K562 (cell line): Measurements from ENCODE around the gene PARS2. TPM values are rescaled to one million over a fixed set of nuclear protein-coding genes. Genes with fewer than 3 reads are reported as not detected.
A peak's percentile ranks its signal among the peaks of the same experiment; 100 is the strongest.

Source experiments
- ATAC-seq: fragments of 200-7000 bp; cut with Tn5 transposase; 3 replicates; pipeline ENCODE4 v1.9.1; 2020; ENCODE audit warnings: moderate library complexity
- BruUV-seq: library from RNA; stranded (reverse); fragments of 400-500 nt; replicated peaks from 2 replicates; lab custom pipeline; 2021; lab: Mats Ljungman, UMichigan
- CTCF ChIA-PET: fragments of 300-600 bp; formaldehyde crosslinking; extraction: SDS; loops from one replicate; lab custom pipeline; 2021; ENCODE audit warnings: low intra/inter-chr PET ratio; lab: Yijun Ruan, JAX
- POLR2A ChIA-PET: fragments of 300-600, 350-650 bp; sonication (Branson Sonifier 250); formaldehyde crosslinking; extraction: SDS; loops from one replicate; lab custom pipeline; 2021; ENCODE audit warnings: antibody characterized with exemption, inconsistent platforms; lab: Yijun Ruan, JAX
- DNase-seq, 4 experiments: peaks; one replicate each; pipeline versions ENCODE4 v3.0.0 to v3.0.0-alpha.2; 2011 to 2018; ENCODE audit warnings: low spot score in 3 of 4, mixed read lengths in 3 of 4; ENCODE audit errors: extremely low read depth in 1 of 4
- FAIRE-seq: peaks from 2 replicates; lab custom pipeline; 2011; peaks lifted over from hg19 to GRCh38; lab: Jason Lieb, UNC
- H2AFZ ChIP-seq: 2 replicates; pipeline ENCODE4 v1.6.0; 2011; ENCODE audit warnings: low read depth, low read length, control low read depth, inconsistent platforms
- H3K27ac ChIP-seq: fragments of 200-600 bp; 3 replicates; pipeline ENCODE4 v1.8.0; 2011; ENCODE audit warnings: low read depth, mild to moderate bottlenecking, control low read depth, inconsistent platforms, low read length, moderate library complexity, mixed read lengths; ENCODE audit errors: extremely low read depth
- H3K27me3 ChIP-seq, 2 experiments: fragments of 300-600 bp in 1 of 2; 2 replicates in 1 of 2; 3 replicates in 1 of 2; pipeline versions ENCODE4 v1.6.0 to v1.8.0; 2011; ENCODE audit warnings: inconsistent platforms in 2 of 2, low read length in 2 of 2, mild to moderate bottlenecking in 1 of 2, mixed read lengths in 1 of 2, moderate library complexity in 1 of 2; ENCODE audit not compliant: control insufficient read depth in 2 of 2, insufficient read depth in 2 of 2
- H3K36me3 ChIP-seq: fragments of 300-600 bp; 3 replicates; pipeline ENCODE4 v1.8.0; 2011; ENCODE audit warnings: mild to moderate bottlenecking, low read length, inconsistent platforms; ENCODE audit not compliant: control insufficient read depth, insufficient read depth
- H3K4me1 ChIP-seq, 2 experiments: fragments of 200-600 bp in 1 of 2; replicated peaks in 1 of 2; 2 replicates in 1 of 2; 3 replicates in 1 of 2; pipeline versions ENCODE4 v1.5.1 to v1.8.0; 2011; ENCODE audit warnings: inconsistent platforms in 2 of 2, low read length in 2 of 2, mild to moderate bottlenecking in 1 of 2, mixed read lengths in 1 of 2, moderate library complexity in 1 of 2; ENCODE audit not compliant: control insufficient read depth in 2 of 2, insufficient read depth in 2 of 2
- H3K4me2 ChIP-seq: 2 replicates; pipeline ENCODE4 v1.6.1; 2011; ENCODE audit warnings: low read length, control low read depth, inconsistent platforms, mixed read lengths; ENCODE audit not compliant: insufficient read depth
- H3K4me3 ChIP-seq: fragments of 200-600 bp; sonication (generic), shearing (Covaris generic); 2 replicates; pipeline ENCODE4 v1.5.1; 2016; ENCODE audit warnings: control low read depth, inconsistent platforms
- H3K79me2 ChIP-seq: fragments of 200-600 bp; 3 replicates; pipeline ENCODE4 v1.8.0; 2011; ENCODE audit warnings: low read length, inconsistent platforms; ENCODE audit not compliant: control insufficient read depth, insufficient read depth
- H3K9ac ChIP-seq, 2 experiments: 2 replicates each; pipeline versions ENCODE4 v1.6.0 to v1.6.1; 2011; ENCODE audit warnings: low read depth in 2 of 2, low read length in 2 of 2, control low read depth in 1 of 2, inconsistent platforms in 1 of 2, mild to moderate bottlenecking in 1 of 2, mixed read lengths in 1 of 2; ENCODE audit not compliant: insufficient read depth in 1 of 2
- H3K9me1 ChIP-seq: one replicate; pipeline ENCODE4 v1.6.0; 2011; ENCODE audit warnings: inconsistent platforms, mild to moderate bottlenecking, low read length, moderate library complexity; ENCODE audit not compliant: control insufficient read depth, insufficient read depth
- H3K9me3 ChIP-seq: replicated peaks from 2 replicates; pipeline ENCODE4 v1.5.1; 2011; ENCODE audit warnings: low read depth, low read length, inconsistent platforms; ENCODE audit not compliant: control insufficient read depth, insufficient read depth
- H4K20me1 ChIP-seq: replicated peaks from 2 replicates; pipeline ENCODE4 v1.6.1; 2011; ENCODE audit warnings: low read length, inconsistent platforms, mixed read lengths; ENCODE audit not compliant: control insufficient read depth, insufficient read depth
- ATF1 ChIP-seq, 2 experiments: fragments of 450-650 bp in 1 of 2; IDR thresholded peaks; 2 replicates each; pipeline ENCODE4 v1.6.1; 2016; ENCODE audit warnings: missing compliant biosample characterization in 1 of 2, missing genetic modification characterization in 1 of 2
- ATF3 ChIP-seq, 2 experiments: fragments of 450-650 bp in 1 of 2; sonication (generic) in 1 of 2; formaldehyde crosslinking in 1 of 2; IDR thresholded peaks in 1 of 2; conservative IDR thresholded peaks in 1 of 2; 2 replicates each; pipeline versions ENCODE4 v1.6.1 to v1.8.1; 2016 to 2023; ENCODE audit warnings: mild to moderate bottlenecking in 2 of 2, moderate library complexity in 2 of 2, inconsistent platforms in 1 of 2, missing genetic modification reagents in 1 of 2
- BRD9 ChIP-seq: fragments of 450-650 bp; IDR thresholded peaks from 2 replicates; pipeline ENCODE4 v1.6.1; 2018; ENCODE audit warnings: low read depth; ENCODE audit not compliant: partially characterized antibody
- CEBPB ChIP-seq: fragments of 450-650 bp; IDR thresholded peaks from 2 replicates; pipeline ENCODE4 v1.6.1; 2016; ENCODE audit warnings: missing genetic modification characterization, missing compliant biosample characterization
- CEBPG ChIP-seq, 3 experiments: fragments of 200-800 bp in 1 of 3; sonication (Bioruptor generic) in 1 of 3; sonication (generic) in 1 of 3; formaldehyde crosslinking in 1 of 3; IDR thresholded peaks in 2 of 3; conservative IDR thresholded peaks in 1 of 3; 2 replicates each; pipeline versions ENCODE4 v1.6.1 to v1.8.0; 2016 to 2022; ENCODE audit warnings: missing compliant biosample characterization in 2 of 3, missing genetic modification characterization in 2 of 3, mild to moderate bottlenecking in 1 of 3, missing genetic modification reagents in 1 of 3
- CREM ChIP-seq: IDR thresholded peaks from 2 replicates; pipeline ENCODE4 v1.6.1; 2014; ENCODE audit warnings: antibody characterized with exemption, low read depth
- E4F1 ChIP-seq: fragments of 250-450 bp; sonication (Bioruptor Pico); IDR thresholded peaks from 2 replicates; pipeline ENCODE4 v1.5.0; 2021; ENCODE audit warnings: mild to moderate bottlenecking, borderline replicate concordance
- HCFC1 ChIP-seq: IDR thresholded peaks from 2 replicates; pipeline ENCODE4 v1.6.1; 2012; ENCODE audit warnings: low read depth, low read length, improper control_type of control experiment
- MAFF ChIP-seq: IDR thresholded peaks from 2 replicates; pipeline ENCODE4 v1.6.1; 2012; ENCODE audit warnings: low read length, improper control_type of control experiment
- MECOM ChIP-seq: fragments of 250-450 bp; sonication (Bioruptor Pico); IDR thresholded peaks from 2 replicates; pipeline ENCODE4 v1.8.0; 2022; ENCODE audit warnings: inconsistent platforms
- MTA2 ChIP-seq: fragments of 450-650 bp; IDR thresholded peaks from 2 replicates; pipeline ENCODE4 v1.6.1; 2016; ENCODE audit warnings: low read depth
- NFE2L1 ChIP-seq: fragments of 450-650 bp; IDR thresholded peaks from 2 replicates; pipeline ENCODE4 v1.6.1; 2016; ENCODE audit warnings: missing genetic modification characterization, low read depth, mild to moderate bottlenecking, missing compliant biosample characterization, moderate library complexity, borderline replicate concordance
- RUNX1 ChIP-seq: sonication (generic); IDR thresholded peaks from 2 replicates; pipeline ENCODE4 v1.6.1; 2016; ENCODE audit warnings: antibody characterized with exemption, low read depth
- SMAD3 ChIP-seq: fragments of 450-650 bp; formaldehyde crosslinking; conservative IDR thresholded peaks from 2 replicates; pipeline ENCODE4 v1.4.0; 2020; ENCODE audit warnings: mild to moderate bottlenecking
- SRSF1 ChIP-seq: fragments of 200-400 bp; formaldehyde crosslinking; IDR thresholded peaks from 2 replicates; pipeline ENCODE4 v1.6.1; 2017; ENCODE audit warnings: mild to moderate bottlenecking, low read depth, low read length, moderate library complexity
- ZFP36 ChIP-seq: fragments of 150-350 bp; IDR thresholded peaks from 2 replicates; pipeline ENCODE4 v1.6.1; 2018; ENCODE audit warnings: low read length, low read depth; ENCODE audit not compliant: partially characterized antibody
- ZFPM2 ChIP-seq: fragments of 250-450 bp; sonication (Bioruptor Pico); IDR thresholded peaks from 2 replicates; pipeline ENCODE4 v1.5.1; 2022; ENCODE audit warnings: mild to moderate bottlenecking
- ZNF561 ChIP-seq: fragments of 450-650 bp; formaldehyde crosslinking; conservative IDR thresholded peaks from 2 replicates; pipeline ENCODE4 v1.4.0; 2020; ENCODE audit warnings: mild to moderate bottlenecking, moderate library complexity
- WGBS: fragments of 100-300 bp; shearing (Covaris generic); methylation state at CpG from one replicate; pipeline ENCODE4 v1.1.6; 2016; ENCODE audit warnings: low coverage, mixed read lengths; ENCODE audit not compliant: insufficient coverage; ENCODE audit errors: missing lambda C conversion rate; 5-methylcytosine and 5-hydroxymethylcytosine counted together
- in situ Hi-C: fragments of 300-500 bp; cut with MboI; formaldehyde crosslinking; loops from 4 replicates; pipeline ENCODE4 v1.15.0; 2018; ENCODE audit warnings: inconsistent platforms, mixed read lengths
- intact Hi-C: fragments of 100-400 bp; cut with micrococcal nuclease; formaldehyde crosslinking; loops from 2 replicates; pipeline ENCODE4 v1.14.2; 2022
- polyA plus RNA-seq, 8 experiments: library from polyadenylated mRNA; depleted of rRNA in 4 of 8; stranded (reverse) in 5 of 8; unstranded in 3 of 8; fragments of >200 nt; fragmentation: Nextera tagmentation in 2 of 8; fragmentation: Illumina TruSeq in 1 of 8; extraction: Ambion mirVana in 2 of 8; extraction: Trizol in 1 of 8; gene quantifications; 2 replicates each; pipeline versions ENCODE4 v1.2.1 to v1.2.3, GENCODE V29; 2011 to 2014; ENCODE audit warnings: inconsistent platforms in 1 of 8, missing spikeins in 1 of 8
- total RNA-seq, 7 experiments: library from RNA; depleted of rRNA in 6 of 7; stranded (reverse); fragments of >200 nt in 6 of 7; fragmentation: Illumina TruSeq in 2 of 7; extraction: Trizol in 2 of 7; gene quantifications; 2 replicates each; pipeline versions ENCODE4 v1.2.1 to v1.2.3, GENCODE V29; 2011 to 2021; ENCODE audit warnings: low replicate concordance in 1 of 7

PARS2 gene
- total and polyA plus RNA-seq, 9 of the 15 experiments (the other 6 are each of a cell fraction or from before 2014, with no cell fraction given) = 6.3 to 12.4 (median 7.9) TPM

- Histone ChIP-seq H4K20me1 (peaks cover 6% of the 10 kb centered on the region), H3K27ac (no peak overlapping the region), H3K27me3 (peaks cover 12 to 65% of the 10 kb centered on the region in 2 experiments; a peak in 4 of 5 replicates), H3K9me3 (no peaks in the 10 kb centered on the region), H3K4me2 (no peak overlapping the region), H3K79me2 (no peaks in the 10 kb centered on the region), H2AFZ (no peak overlapping the region), H3K36me3 (no peaks in the 10 kb centered on the region), H3K4me1 (peaks cover 5 to 16% of the 10 kb centered on the region in 2 experiments; a peak in 2 of 5 replicates), H3K9ac (no peak overlapping the region), H3K9me1 (no peaks in the 10 kb centered on the region), H3K4me3 (no peak overlapping the region)
- no peak for DNase-seq
- in situ Hi-C loops (no loop called here), intact Hi-C loops (loop anchor here (10.0 kb wide), 1 partner anchor 724 kb away; no protein-coding TSS in a partner anchor)
- WGBS = 3% methylated on average over 6 of the region's 6 CpGs
- ChIA-PET CTCF (no interaction called here), POLR2A (interaction anchor here (0.7 to 0.9 kb wide), 2 partner anchors 31 to 127 kb away, joined by 3 read pairs; no protein-coding TSS in a partner anchor)
- no TSS peak for BruUV-seq
- no peak for ATAC-seq
- FAIRE-seq = no peak
- TF ChIP-seq ATF1 (CRISPR knock-in tag; IDR thresholded peaks at IDR 0.05) (no peak), ATF1 (tag; IDR thresholded peaks at IDR 0.05) (no peak), CEBPG (CRISPR knock-in tag; IDR thresholded peaks at IDR 0.05) (no peak), CEBPG (tag; conservative IDR thresholded peaks at IDR 0.05 in 1 of 2, IDR thresholded peaks at IDR 0.05 in 1 of 2) (peak in 1 of 2 experiments; percentile 71; a peak in 2 of 4 replicates), SMAD3 (CRISPR knock-in tag) (no peak), MTA2 (no peak), BRD9 (no peak), RUNX1 (no peak), ATF3 (IDR thresholded peaks at IDR 0.05) (0 out of 2 replicates have a peak, but pooled peaks have one; percentile 38), ATF3 (CRISPR knock-in tag; conservative IDR thresholded peaks at IDR 0.05) (no peak), ZFP36 (peak; percentile 51), ZFPM2 (CRISPR knock-in tag) (no peak), MAFF (no peak), E4F1 (CRISPR knock-in tag) (no peak), CREM (no peak), ZNF561 (CRISPR knock-in tag) (no peak), HCFC1 (no peak), CEBPB (peak; percentile 47), NFE2L1 (tag) (no peak), MECOM (CRISPR knock-in tag) (no peak), SRSF1 (no peak)
Observed at GRCh38 chr1:54798769-54799641, 34.7 kb upstream of the PARS2 start.
